HG03342 (cell line): ENCODE data around the gene CITED2.

Experiments used
- ATAC-seq: cut with Tn5 transposase; IDR thresholded peaks from one replicate; pipeline ENCODE4 v1.9.1; 2021; ENCODE audit warnings: mild to moderate bottlenecking, moderate library complexity; ENCODE audit not compliant: unreplicated experiment

The CITED2 gene

DNA sequence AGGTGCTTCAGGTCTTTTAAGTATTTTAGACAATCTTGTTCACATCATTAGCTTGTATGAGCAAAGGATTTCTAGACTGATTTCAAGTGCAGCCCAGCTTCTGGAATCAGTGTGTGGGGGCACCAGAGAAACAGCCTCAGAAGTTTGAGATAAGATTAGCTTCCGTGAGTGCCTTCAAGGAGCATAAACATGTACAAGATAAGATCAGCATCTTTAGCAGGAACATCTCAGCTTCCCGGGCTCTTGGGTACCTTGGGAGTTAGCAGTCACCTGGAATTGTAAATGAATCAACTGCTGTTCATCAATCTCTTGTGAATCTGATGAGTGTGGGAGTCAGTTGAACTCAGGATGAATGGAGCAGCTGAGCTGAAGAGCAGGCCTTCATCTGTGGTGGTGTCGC is 12.0 kb upstream of the CITED2 start:
- ATAC-seq: no peak

DNA sequence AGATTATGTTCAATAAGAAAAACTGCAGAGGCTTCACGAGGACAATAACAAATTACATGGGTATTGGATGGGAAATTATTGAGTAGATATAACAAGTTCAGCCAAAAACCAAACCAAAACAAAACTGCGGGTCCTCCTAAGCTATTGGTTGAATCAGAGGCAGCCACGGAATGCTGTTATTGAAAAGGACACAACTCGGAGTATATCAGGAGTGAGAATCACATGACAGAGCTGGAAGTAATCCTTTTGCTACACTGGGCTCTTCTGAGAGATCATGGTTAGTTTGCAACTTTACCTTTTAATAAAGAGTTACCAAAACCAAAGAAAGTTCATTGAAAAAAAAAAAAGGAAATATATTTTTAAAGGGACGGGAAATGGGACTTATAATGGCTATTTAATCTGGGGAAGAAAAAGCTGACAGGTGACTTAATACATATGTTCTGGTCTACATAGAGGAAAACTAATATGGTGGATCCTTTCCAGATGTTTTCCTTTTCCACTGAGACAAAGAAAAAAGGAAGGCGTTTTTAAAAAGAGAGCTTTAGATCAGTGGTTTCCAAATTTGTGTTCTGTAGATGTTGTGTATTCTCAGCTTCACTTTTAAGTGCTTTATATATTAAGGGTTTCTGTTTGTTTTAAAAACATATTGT is 6.9 kb upstream of the CITED2 start:
- no peak for ATAC-seq

DNA sequence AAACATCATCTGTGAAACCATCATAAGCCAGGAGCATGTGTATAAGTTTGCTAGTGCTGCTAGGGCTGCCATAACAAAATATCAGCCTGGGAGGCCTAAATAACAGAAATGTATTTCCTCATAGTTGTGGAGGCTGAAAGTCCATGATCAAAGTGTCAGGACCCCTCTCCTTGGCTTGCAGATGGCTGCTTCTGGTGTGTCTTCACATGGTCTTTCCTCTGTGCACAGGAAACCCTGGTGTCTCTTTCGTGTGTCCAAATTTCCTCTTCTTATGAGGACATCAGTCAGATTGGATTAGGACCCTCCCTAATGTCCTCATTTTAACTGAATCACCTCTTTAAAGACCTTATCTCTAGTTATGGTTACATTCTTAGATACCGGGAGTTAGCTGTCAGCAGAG is 6.2 kb upstream of the CITED2 start:
- ATAC-seq: no peak

DNA sequence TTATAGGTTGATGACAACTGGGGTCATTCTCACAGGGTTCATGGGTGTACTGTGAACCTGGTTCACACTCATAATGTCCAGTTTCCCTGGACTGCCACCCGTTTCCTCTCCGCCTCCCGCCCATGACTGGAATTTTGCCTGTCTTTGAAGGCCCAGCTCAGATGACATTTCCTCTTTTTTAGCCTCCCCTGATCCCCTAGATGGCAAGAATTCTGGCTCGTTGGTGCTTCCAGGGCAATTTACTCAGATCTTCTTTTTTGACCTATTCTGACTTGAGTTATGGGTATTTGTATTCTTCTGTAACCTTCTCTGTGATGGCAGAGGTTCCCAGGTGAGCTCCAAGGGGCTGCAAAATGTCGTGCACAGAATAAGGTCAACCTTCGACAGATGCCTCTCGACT is 5.7 kb upstream of the CITED2 start:
- ATAC-seq: no peak

DNA sequence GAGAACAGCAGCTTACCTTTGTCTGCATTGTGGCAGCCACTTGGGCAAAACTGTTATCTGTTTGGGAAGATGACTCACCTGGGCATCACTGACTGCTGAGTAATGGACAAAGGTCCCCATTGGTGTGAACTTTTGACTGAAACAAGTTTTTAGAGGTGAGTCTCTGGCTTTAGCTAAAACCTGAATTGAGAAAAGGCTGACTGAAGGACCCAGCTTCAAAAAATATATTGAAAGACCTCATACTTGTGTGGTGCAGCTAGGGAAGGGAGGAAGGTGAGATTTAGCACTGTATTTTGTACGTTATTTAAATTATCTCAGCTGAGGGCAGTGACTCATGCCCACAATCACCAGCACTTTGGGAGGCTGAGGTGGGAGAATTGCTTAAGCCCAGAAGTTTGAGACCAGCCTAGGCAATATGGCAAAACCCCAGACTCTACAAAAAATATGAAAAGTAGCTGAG is 4.5 kb upstream of the CITED2 start:
- no peak for ATAC-seq

DNA sequence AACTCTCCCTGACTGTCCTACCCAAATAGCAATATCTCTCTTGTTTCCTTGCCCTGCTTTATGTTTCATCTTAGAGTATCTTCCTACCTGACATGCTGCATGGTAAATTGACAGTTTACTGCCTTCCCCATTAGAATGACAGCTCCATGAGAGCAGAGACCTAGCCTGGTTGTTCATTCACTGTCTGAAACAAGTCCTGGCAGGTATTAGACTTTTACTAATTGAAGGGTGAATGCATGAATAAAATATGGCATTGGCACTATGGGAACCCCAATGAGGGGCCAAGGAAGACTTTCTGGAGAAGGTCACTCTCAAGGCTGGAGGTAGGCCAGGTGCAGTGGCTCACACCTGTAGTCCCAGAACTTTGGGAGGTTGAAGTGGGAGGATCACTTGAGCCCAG is 3.8 kb upstream of the CITED2 start:
- no peak for ATAC-seq

DNA sequence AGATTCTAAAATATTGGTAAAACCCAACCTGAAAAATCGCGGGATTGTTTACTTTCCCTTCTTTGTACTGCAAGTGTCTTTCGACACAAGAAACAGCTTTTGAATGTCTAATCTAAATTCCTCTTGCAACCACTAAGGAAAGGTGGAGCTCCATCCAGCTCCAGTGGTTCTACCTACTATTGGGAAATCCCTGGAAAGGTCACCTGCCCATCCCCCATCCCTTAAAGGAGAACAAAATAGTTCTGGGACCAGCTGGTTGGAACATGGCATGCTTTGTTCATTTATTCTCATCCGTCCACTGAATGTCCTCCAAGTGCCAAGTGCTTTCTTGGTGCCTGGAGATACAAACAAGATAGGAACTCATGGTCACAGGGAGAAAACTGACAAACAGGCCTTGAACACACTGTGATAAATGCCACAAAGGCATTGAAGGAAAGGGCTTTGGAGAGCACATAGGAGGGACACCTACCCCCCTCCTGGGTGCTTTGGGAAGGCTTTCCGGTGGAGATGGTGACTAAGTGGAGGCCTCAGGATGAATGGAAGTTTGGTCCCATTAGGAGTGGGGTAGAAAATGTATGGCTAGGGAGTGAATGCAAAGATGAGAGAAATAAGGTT is 2.3 kb upstream of the CITED2 start:
- ATAC-seq: no peak

DNA sequence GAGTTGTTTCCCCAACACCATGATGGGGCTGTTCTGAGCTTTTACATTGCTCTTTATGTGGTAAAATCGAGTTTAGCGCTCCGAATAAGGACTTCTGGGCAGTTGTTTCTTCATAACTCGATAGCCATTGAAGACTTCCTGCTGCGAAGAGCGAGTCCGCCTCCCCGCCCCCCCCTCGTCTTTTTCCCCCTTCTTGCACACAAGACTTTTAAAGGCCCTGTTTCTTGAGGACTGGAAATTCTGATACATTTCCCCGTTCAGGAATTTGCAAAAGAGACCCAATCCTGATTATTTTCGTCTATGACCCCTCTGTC is 1.5 kb upstream of the CITED2 start:
- ATAC-seq: no peak

DNA sequence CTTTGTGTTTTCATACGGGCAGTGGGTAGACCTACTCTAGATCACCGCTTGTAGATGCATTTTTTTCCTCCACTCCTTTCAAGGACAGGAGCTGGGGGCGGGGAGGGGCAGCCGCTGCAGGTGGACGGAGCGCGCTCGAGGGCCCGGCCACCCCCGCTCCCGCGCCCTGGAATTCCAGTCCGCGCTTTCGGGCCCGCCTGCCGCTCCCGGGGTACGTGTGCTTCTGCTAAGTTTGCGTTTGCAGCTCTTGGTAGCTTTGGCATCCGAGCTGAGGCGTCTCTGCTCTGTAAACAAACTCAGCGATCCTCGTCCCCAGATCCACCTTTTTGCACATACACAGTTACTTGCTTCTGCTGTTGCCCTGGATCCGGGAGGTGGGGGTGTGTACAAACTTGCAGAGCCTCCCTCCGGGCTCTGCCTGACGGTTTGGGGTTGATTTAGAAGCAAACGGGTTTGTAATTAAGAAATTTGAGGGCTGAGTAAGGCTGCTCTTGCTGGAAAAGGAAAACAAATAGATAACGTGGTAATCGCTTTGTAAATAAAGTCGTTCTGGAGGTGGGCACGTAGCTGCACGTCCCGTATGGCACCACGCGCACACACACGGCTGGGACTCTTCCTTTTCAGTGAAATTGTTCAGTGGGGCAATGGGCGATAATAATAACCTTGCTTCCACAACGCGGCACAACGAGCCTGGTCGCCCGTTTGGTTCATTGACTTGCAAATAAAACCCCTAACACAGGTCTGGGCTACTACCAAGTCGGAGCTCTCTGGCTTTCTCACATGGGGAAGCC is 973 bp upstream of the CITED2 start:
- ATAC-seq: peak; percentile 53

DNA sequence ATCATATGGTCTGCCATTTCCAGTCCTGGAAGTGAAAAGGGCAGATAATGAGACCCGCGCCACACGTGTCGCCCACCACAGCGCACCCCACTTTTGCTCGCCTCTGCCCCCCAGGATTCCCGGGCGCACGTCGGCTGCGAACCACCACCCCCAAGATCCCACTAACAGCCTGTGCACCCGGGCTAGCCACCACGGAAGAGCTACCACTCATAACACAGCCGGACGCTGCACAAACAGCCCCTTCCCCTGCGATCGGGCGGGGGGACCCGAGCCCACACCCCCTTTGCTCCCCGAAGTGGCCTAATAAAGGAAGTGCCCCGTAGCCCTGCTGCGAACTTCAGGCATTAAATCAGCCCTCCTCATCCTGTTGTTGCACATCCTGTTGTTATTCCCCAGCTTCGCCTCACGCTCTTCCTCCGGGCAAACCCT is 506 bp downstream of the CITED2 start:
- peak; percentile 4 for ATAC-seq

DNA sequence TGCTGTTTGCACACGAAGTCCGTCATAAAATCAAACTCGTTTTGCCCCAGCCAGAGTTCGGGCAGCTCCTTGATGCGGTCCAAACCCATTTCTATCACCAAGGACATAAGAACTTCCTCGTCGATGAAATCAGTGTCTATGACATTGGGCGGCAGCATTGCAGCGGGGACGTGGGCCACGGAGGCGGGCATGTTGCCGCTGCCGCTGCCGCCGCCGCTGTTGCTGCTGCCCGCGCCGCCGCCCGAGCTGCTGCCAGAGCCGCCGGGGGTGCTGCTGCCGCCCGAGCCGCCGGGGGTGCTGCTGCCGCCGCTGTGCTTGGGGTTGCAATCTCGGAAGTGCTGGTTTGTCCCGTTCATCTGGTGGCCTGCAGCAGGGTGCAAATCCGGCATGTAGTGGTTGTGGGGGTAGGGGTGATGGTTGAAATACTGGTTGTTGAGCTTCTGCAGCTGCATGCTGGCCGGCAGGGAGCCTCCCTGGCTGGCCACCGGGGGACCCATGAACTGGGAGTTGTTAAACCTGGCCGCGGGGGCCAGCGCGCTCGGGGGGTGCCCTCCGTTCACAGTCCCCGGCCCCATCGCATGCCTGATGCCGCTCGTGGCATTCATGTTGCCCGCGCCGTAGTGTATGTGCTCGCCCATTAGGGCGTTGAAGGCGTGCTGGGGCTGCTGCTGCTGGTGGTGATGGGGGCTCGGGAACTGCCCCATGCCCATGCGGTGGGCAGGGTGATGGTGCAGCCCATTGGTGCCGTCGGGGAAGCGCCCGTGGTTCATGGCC is 1.1 kb downstream of the CITED2 start:
- ATAC-seq: peak; percentile 29

DNA sequence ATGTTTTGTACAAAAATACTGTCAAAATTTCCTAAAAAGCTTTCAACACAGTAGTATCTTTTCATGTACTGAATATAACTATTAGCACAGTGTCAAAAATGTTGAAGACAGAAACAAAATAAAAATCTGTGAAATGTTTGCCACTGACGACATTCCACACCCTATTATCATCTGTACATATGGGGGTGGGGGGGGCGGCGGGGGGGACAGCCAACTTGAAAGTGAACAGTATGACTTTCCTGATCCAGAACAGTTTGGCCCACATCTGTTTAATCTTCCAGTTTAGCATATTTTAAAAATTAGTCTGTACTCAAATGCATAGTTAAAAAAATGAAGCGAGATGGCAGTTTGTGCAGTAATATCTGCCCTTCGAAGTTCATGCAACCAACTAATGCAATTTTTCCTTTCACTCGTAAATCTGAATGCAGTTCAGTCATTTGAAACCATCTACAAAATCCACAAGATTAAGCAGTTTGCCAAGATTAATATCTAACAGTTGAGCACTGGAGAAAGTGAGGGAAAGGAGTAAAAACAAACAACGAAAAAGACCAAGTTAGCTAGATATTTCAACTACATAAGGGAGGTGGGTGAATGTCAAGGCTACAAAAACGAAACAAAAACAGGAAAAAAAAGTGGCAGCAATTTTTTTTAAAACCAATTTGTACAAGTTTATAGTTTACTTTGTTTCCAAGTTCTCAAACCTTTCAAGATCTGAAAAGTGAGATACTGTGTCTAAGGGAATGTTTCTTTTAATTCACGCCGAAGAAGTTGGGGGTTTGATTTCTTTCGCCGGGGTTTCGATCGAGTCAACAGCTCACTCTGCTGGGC is 1.9 kb downstream of the CITED2 start:
- no peak for ATAC-seq

DNA sequence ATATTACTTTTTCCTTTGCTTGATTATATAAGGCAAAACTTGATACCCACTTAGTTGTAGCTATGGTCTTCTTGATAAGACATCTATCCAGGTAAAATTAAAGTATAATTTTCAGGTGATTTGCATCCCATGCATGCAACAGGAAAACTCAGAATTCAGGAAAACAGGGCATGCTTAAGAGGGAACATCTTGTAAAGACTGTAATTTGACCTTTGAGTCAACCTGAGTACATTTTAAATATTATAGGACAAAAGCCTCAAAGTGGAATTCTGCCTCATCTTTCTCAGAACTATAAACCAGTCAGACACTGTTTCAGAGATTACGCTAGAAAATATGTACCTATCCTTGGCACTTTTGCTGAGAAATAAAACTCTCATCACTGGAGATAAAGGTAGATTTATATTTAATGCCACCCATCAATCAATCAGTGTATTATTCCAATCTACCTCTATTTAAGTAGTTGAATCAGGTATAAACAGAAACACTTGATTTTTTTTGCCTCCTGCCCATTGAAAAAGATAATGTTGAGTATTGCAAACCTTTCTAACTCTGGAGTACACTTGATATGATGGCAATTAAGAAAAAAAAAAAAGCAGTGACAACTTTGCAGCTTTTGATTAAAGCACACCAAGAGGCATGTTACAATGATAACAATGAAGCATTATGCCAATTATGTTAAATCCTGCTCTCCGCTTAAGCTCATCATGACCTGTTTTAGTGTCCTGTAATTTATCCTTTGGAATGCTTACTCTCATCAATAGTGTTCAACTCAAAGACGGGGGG is 2.8 kb downstream of the CITED2 start:
- no peak for ATAC-seq

DNA sequence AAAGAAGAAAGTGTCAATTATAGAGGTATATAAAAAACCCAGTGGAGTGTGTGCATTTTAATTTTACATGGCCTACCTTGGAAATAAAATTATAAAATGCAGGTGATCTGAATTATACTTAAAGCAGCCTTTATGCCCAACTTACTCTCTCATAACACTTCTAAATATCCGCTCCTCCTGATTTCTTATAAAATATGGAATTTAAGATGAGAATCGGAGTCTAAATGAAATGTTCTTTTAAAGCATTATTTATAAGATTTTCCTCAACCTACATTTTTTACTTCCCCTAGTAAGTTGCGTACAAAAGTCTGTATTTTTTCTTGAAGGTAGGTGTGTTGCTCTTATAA is 3.5 kb downstream of the CITED2 start:
- no peak for ATAC-seq

DNA sequence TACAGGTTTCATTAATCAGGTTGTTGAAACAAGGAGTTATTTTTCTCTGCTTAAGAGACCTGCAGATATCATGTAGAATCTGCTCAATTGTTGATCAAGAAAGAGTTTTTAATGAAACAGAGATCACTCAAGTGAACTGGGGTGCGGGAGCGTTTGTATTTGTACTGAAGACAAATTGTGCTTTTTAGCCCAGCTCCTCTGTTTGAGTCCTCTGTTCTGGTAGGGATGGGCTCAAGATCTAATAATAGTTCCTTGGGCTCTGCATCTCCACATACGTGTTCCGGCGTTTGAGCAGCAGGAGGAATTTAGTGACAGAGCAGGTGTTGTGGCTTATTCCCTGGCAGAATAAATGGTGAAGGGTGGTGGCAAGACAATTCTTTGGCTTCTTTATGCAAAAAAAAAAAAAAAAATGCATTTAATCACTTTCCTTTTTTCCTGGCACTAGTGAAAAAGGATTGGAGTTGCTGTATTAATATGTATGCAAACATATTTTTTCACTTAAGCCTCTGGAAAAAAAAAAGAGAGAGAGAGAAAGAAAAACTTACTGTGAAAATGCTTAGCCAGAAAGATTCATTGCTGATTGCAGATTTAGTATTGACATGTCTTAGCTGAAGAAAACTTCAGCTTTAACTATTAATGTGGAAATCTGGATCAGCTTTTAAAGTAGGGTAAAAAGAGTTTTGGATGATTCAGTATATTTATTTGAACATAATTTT is 4.0 kb downstream of the CITED2 start:
- ATAC-seq: no peak

DNA sequence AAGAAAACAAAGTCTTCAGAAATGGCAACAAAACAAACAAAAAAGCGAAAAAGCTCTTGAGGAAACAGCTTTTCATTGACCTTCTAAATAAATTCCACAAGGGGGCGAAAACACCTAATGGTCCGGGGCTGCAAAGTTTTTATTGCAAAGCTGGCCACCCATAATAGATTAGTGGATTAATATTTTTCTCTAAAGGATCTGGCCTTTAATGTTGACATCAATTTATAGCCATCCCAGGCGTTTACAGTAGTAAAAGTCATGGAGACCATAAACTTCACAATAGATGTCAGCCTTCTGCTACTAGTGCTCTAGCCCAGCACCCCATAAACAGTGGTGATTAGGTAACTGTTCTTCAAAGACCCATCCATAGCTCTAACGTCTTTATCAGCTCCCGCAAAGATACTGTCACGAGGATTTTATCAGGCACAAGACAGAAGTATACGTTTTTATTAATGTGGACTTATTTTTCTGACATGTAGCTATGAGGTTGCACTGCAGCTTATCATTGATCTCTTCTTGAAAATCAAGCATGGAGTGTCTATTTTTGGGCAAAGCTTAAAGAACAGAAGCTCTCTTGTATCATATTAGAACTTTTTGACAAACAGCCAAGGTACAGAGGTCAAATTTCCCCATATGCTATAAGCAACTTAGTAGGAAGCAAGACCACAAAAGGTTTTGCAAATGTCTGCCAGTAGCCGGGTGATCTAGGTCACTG is 4.7 kb downstream of the CITED2 start:
- ATAC-seq: no peak

DNA sequence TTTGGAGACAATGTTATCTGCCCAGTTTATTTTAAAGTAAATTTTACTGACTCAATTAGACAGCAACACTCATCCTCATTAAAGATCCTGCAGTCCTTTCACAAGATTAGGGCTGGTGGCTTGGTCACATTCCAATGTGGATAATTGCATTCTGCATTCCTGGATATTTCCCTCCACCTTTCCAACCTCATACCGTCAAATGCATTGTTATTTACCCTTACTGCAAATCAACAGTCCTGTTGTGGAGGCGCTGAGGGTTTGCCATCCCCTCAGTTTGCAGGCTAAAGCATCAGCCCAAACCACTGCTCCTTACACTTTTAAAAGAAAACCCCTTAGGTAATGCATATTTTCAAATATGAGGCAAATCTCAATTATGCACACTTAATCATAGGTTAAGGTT is 5.4 kb downstream of the CITED2 start:
- ATAC-seq: no peak

DNA sequence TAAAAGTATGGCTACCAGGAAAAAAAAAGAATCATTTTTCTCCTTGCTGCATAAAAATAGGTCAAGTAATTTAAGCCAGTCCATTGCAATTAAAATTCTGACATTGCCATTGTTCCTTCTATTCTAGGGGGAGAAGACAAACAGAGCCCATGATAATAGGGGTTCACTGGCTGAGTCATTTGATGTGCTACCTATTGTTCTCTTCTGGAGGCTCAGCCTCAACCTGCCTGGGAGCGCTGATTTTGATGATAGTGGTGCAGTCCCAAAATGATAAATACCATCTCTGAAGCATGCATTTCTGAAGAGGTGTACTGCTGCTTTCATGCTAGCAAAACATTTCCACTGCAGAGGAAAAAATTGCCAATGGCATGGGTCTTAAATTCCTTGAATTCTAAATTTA is 5.8 kb downstream of the CITED2 start:
- no peak for ATAC-seq
